A673 (cell line): ENCODE data around the gene SCAMP5. TPM values are rescaled to one million over a fixed set of nuclear protein-coding genes. Genes with fewer than 3 reads are reported as not detected.

Source experiments
- BruUV-seq: library from RNA; stranded (reverse); fragments of 400-500 nt; replicated peaks from 2 replicates; lab custom pipeline; 2021; lab: Mats Ljungman, UMichigan
- CTCF ChIA-PET: fragments of 300-600 bp; sonication (Branson Sonifier 250); formaldehyde crosslinking; loops from one replicate; lab custom pipeline; 2022; ENCODE audit warnings: antibody characterized with exemption; lab: Charles Lee
- POLR2A ChIA-PET: fragments of 300-600 bp; sonication (Branson Sonifier 250); formaldehyde crosslinking; loops from one replicate; lab custom pipeline; 2022; ENCODE audit warnings: antibody characterized with exemption; ENCODE audit not compliant: low non-redundant PET; lab: Charles Lee
- DNase-seq: peaks from one replicate; pipeline ENCODE4 v3.0.0-alpha.2; 2015; ENCODE audit warnings: low spot score
- H3K27ac ChIP-seq: fragments of 200-600 bp; sonication (generic); 2 replicates; pipeline ENCODE4 v1.5.1; 2016; ENCODE audit warnings: mixed run types, low read depth, mild to moderate bottlenecking, mixed read lengths, antibody characterized with exemption, low read length; ENCODE audit not compliant: poor library complexity, severe bottlenecking
- H3K27me3 ChIP-seq: fragments of 200-600 bp; sonication (generic); replicated peaks from 2 replicates; pipeline ENCODE4 v1.6.1; 2017; ENCODE audit warnings: mixed run types, low read depth, mild to moderate bottlenecking, mixed read lengths, antibody characterized with exemption, low read length; ENCODE audit not compliant: insufficient read depth, poor library complexity
- H3K36me3 ChIP-seq: fragments of 200-600 bp; sonication (generic); 2 replicates; pipeline ENCODE4 v1.6.1; 2016; ENCODE audit warnings: mixed run types, mild to moderate bottlenecking, mixed read lengths, antibody characterized with exemption, low read length; ENCODE audit not compliant: insufficient read depth, poor library complexity, severe bottlenecking
- H3K4me1 ChIP-seq: fragments of 200-600 bp; sonication (generic); 2 replicates; pipeline ENCODE4 v1.6.1; 2017; ENCODE audit warnings: mixed run types, mild to moderate bottlenecking, mixed read lengths, antibody characterized with exemption, low read length; ENCODE audit not compliant: insufficient read depth, poor library complexity, severe bottlenecking
- H3K4me3 ChIP-seq: fragments of 200-600 bp; sonication (generic); 2 replicates; pipeline ENCODE4 v1.5.1; 2016; ENCODE audit warnings: low read depth, mixed run types, mild to moderate bottlenecking, mixed read lengths, low read length; ENCODE audit not compliant: poor library complexity, severe bottlenecking
- H3K9me3 ChIP-seq: fragments of 200-600 bp; sonication (generic); 2 replicates; pipeline ENCODE4 v1.6.1; 2016; ENCODE audit warnings: mixed run types, low read depth, mild to moderate bottlenecking, mixed read lengths, antibody characterized with exemption, low read length; ENCODE audit not compliant: poor library complexity, severe bottlenecking
- CTCF ChIP-seq: fragments of 300-800, 200-600 bp; sonication (generic); conservative IDR thresholded peaks from 2 replicates; pipeline ENCODE4 v1.5.1; 2017; ENCODE audit warnings: low read depth, mild to moderate bottlenecking, antibody characterized with exemption, low read length, moderate library complexity, mixed read lengths
- EZH2 ChIP-seq: fragments of 200-600 bp; sonication (generic); IDR thresholded peaks from 2 replicates; pipeline ENCODE4 v1.6.1; 2017; ENCODE audit warnings: borderline replicate concordance, low read depth, mild to moderate bottlenecking, mixed read lengths, antibody characterized with exemption, low read length; ENCODE audit not compliant: poor library complexity, severe bottlenecking
- intact Hi-C: fragments of 100-400 bp; cut with micrococcal nuclease; formaldehyde crosslinking; loops from one replicate; pipeline ENCODE4 v1.10.0; 2022; ENCODE audit not compliant: unreplicated experiment
- total RNA-seq: library from RNA; stranded (reverse); gene quantifications from 2 replicates; pipeline ENCODE4 v1.2.3, GENCODE V29; 2021

Gene SCAMP5
- total RNA-seq, 1 experiment from 2014 or later: 3.8 TPM

GRCh38 chr15:75019916-75020315, 24.6 kb downstream of the SCAMP5 start:
- Histone ChIP-seq H3K27ac (no peak overlapping the region), H3K36me3 (no peaks in the 10 kb centered on the region), H3K9me3 (no peaks in the 10 kb centered on the region), H3K27me3 (no peaks in the 10 kb centered on the region), H3K4me1 (peaks cover 8% of the 10 kb centered on the region), H3K4me3 (no peak overlapping the region)
- intact Hi-C loops: loop anchor here (10.0 kb wide), 1 partner anchor 645 kb away; no protein-coding TSS in a partner anchor
- no TSS peak for BruUV-seq
- TF ChIP-seq EZH2 (no peak), CTCF (no peak)
- ChIA-PET POLR2A (no interaction called here), CTCF (no interaction called here)
- DNase-seq: no peak

- POLR2A ChIA-PET: no interaction called here
- CTCF ChIA-PET: no interaction called here
- Histone ChIP-seq H3K27me3 (no peaks in the 10 kb centered on the region), H3K27ac (no peak overlapping the region), H3K4me3 (no peak overlapping the region), H3K4me1 (peaks cover 14% of the 10 kb centered on the region), H3K9me3 (no peaks in the 10 kb centered on the region), H3K36me3 (no peaks in the 10 kb centered on the region)
- TF ChIP-seq EZH2 (no peak), CTCF (no peak)
- no peak for DNase-seq
- BruUV-seq: no TSS peak
- intact Hi-C loops: loop anchor here (10.0 kb wide), 1 partner anchor 643 kb away; no protein-coding TSS in a partner anchor
These were observed 26.0 kb downstream of the SCAMP5 start for GRCh38 chr15:75021341-75021740.

GRCh38 chr15:75022783-75023180, 27.4 kb downstream of the SCAMP5 start:
- no TSS peak for BruUV-seq
- no peaks in the 10 kb centered on the region for H3K27me3 ChIP-seq
- no peak overlapping the region for H3K4me3 ChIP-seq
- TF ChIP-seq EZH2: no peak
- no peak for TF ChIP-seq CTCF
- no peak for DNase-seq
- peaks cover 14% of the 10 kb centered on the region for H3K4me1 ChIP-seq
- intact Hi-C loops: loop anchor here (10.0 kb wide), 1 partner anchor 642 kb away; no protein-coding TSS in a partner anchor
- no peak overlapping the region for H3K27ac ChIP-seq
- no peaks in the 10 kb centered on the region for H3K36me3 ChIP-seq
- no peaks in the 10 kb centered on the region for H3K9me3 ChIP-seq
- CTCF ChIA-PET: interaction anchor here (0.6 to 1.0 kb wide), 2 partner anchors 179 to 252 kb away, joined by 3 read pairs; partner anchors contain the start of gene C15orf39
- POLR2A ChIA-PET: interaction anchor here (0.7 kb wide), 1 partner anchor 8 kb away, joined by 3 read pairs; no protein-coding TSS in a partner anchor
